ENCODE measurements around the gene RHD. TPM values are rescaled to one million over a fixed set of nuclear protein-coding genes. Genes with fewer than 3 reads are reported as not detected.
"Not testable (repeated sequence)": the region's sequence is repeated elsewhere in the genome, so short reads cannot be mapped to it uniquely, and the experiment has no call there.

Gene RHD
- total RNA-seq, 2 experiments from 2014 or later = not detected

DNA sequence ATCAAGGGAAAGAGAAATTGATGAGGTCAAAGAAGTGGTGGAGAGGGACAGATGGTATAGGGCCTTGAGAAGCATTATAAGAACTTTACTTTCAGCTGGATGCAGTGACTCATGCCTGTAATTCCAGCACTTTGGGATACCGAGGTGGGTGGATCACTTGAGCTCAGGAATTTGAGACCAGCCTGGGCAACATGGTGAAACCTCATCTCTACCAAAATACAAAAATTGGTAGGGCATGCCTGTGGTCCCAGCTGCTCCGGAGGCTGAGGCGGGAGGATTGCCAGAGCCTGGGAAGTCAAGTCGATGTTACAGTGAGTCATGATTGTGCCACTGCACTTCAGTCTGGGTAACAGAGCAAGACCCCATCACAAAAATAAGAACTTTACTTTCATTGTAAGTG lies 71.6 kb downstream of the RHD start:
- Mint-ChIP-seq H3K27me3 (no peaks in the 10 kb centered on the region), H3K36me3 (peaks cover 22% of the 10 kb centered on the region), H3K9me3 (no peaks in the 10 kb centered on the region), H3K4me3 (no peak overlapping the region), H3K4me1 (ENCODE audit: low read depth) (peaks cover 33% of the 10 kb centered on the region), H3K27ac (no peak overlapping the region)
- POLR2A ChIA-PET = no interaction called here
- CTCF ChIA-PET = interaction anchor here (1.8 kb wide), 1 partner anchor 10 kb away, joined by 5 read pairs; no protein-coding TSS in a partner anchor
- intact Hi-C loops (cut with micrococcal nuclease) = no loop called here
- DNase-seq = no peak

DNA sequence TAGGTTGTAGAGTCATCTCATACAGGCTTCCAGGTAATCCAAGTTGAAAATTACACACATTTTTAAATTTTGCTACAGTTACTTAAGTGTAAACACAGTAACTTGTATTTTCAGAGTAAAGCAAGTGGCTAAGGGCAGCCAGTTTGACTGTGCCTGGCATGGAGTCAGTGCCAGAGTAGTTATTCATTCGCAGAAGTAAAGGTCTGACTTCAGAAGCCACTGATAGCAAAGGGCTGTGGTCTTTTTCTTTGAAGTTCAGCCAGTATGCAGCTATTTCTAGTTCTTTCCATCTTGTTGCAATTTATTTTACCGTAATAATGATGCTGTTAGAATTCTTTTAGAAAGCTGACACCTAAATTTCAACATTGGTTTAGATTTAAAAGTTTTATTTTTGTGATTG lies 75.2 kb downstream of the RHD start:
- no peak for DNase-seq
- ChIA-PET POLR2A (no interaction called here), CTCF (interaction anchor here (0.5 to 1.2 kb wide), 2 partner anchors 97 to 108 kb away, joined by 3 read pairs; no protein-coding TSS in a partner anchor)
- no peak overlapping the region for H3K4me3 Mint-ChIP-seq
- H3K27me3 Mint-ChIP-seq = no peaks in the 10 kb centered on the region
- H3K27ac Mint-ChIP-seq = no peak overlapping the region
- intact Hi-C loops (cut with micrococcal nuclease) = no loop called here
- no peaks in the 10 kb centered on the region for H3K9me3 Mint-ChIP-seq
- peaks cover 17% of the 10 kb centered on the region for H3K36me3 Mint-ChIP-seq
- H3K4me1 Mint-ChIP-seq (ENCODE audit: low read depth) = peaks cover 10% of the 10 kb centered on the region

DNA sequence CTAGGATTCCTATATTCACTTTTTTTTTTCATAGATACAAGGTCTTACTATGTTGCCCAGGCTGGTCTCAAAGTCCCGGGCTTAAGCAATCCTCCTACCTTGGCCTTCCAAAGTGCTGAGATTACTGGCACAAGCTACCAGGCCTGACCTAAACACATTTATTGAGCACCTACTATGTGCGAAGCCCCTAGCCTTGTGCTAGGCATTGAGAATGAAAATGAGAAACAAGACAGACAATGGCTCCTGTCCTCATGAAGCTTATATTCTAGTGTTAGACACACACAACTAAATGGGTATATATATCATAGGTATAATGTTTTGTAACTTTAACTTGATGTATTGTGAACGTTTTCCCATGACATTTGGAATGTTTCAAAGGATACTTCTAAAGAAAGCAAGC lies 77.3 kb downstream of the RHD start:
- Mint-ChIP-seq H3K36me3 (peaks cover 13% of the 10 kb centered on the region), H3K27me3 (no peaks in the 10 kb centered on the region), H3K4me3 (no peak overlapping the region), H3K9me3 (no peaks in the 10 kb centered on the region), H3K27ac (no peak overlapping the region), H3K4me1 (ENCODE audit: low read depth) (peaks cover 4% of the 10 kb centered on the region)
- CTCF ChIA-PET = no interaction called here
- no peak for DNase-seq
- POLR2A ChIA-PET = interaction anchor here (2.0 kb wide), 1 partner anchor 10 kb away, joined by 6 read pairs; no protein-coding TSS in a partner anchor
- intact Hi-C loops (cut with micrococcal nuclease) = no loop called here

DNA sequence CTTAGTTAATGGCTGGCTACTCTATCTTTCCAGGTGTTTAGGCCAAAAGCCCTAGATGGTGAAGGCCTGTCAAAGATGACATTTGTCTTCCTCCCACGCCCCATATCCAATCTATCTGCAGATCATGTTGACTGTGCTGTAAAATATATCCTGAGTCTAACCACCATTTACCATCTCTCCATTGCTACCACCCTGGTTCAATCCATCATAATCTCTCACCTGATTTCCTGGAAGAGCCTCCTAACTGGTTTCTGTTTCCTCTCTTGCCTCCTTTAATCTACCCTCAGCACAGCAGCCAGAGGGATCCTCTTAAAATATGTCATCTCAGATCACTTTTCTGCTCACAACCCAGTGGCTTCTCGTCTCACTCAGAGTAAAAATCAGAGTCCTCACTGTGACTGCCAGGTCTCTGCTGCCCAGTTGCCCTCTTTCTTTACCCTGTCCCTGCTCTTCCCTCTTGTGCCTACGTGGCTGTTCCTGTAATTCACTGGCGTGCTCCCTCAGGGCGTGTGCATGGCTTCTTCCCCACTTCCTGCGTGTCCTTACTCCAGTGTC lies 83.6 kb downstream of the RHD start:
- CTCF ChIA-PET = interaction anchor here (0.8 kb wide), 1 partner anchor 88 kb away, joined by 4 read pairs; no protein-coding TSS in a partner anchor

DNA sequence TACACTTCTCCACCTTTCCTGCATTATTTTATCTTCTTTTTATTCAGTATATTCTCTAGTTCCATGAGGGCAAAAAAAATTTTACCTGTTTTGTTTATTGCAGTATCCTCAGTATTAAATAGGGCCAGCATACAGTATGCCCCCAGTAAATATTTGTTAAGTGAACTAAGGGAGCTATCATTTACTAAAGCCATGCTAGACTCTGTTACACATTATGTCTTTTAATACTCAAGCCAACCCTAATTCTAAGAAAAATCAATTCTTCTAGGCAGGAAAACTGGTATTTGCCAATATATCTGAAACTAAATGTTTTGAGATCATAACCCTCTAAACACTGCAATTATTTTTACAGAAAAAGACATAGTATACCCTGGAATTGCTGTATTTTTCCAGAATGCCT lies 84.1 kb downstream of the RHD start:
- intact Hi-C loops (cut with micrococcal nuclease) = loop anchor here (5.0 kb wide), 1 partner anchor 114 kb away; no protein-coding TSS in a partner anchor
- Mint-ChIP-seq H3K9me3 (no peaks in the 10 kb centered on the region), H3K36me3 (peaks cover 24% of the 10 kb centered on the region), H3K4me3 (no peak overlapping the region), H3K27me3 (no peaks in the 10 kb centered on the region), H3K27ac (peak overlapping the region; percentile 77), H3K4me1 (ENCODE audit: low read depth) (peaks cover 31% of the 10 kb centered on the region)
- ChIA-PET CTCF (interaction anchor here (0.8 kb wide), 1 partner anchor 88 kb away, joined by 4 read pairs; no protein-coding TSS in a partner anchor), POLR2A (no interaction called here)
- DNase-seq = no peak

More for the DNA sequence above, 83.6 kb downstream of the RHD start:
- no peaks in the 10 kb centered on the region for H3K27me3 Mint-ChIP-seq
- POLR2A ChIA-PET = no interaction called here
- H3K27ac Mint-ChIP-seq = peak overlapping the region; percentile 77
- H3K36me3 Mint-ChIP-seq = peaks cover 19% of the 10 kb centered on the region
- H3K4me3 Mint-ChIP-seq = no peak overlapping the region
- peaks cover 29% of the 10 kb centered on the region for H3K4me1 Mint-ChIP-seq (ENCODE audit: low read depth)
- H3K9me3 Mint-ChIP-seq = no peaks in the 10 kb centered on the region
- DNase-seq = no peak
- intact Hi-C loops (cut with micrococcal nuclease) = loop anchor here (5.0 kb wide), 1 partner anchor 114 kb away; no protein-coding TSS in a partner anchor

DNA sequence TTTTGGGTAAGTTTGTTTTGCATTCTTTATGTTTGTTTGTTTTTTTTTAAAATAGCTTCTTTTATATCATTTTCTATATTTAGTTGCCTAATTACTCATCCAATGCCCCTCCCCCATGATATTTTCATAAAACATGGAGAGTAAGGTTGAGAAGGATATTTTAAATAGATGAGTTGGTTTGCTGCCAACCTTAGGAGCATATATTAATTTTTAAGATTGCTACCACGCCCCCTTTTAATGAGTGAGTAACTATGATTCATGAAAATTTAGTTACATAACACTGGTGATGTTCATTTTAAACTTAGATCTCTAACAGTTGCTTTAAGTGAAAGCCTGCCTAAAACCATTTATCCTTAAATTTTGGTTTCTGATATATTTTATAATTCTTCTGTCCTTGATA lies 84.5 kb downstream of the RHD start:
- no peak for DNase-seq
- Mint-ChIP-seq H3K36me3 (peaks cover 28% of the 10 kb centered on the region), H3K27me3 (no peaks in the 10 kb centered on the region), H3K4me1 (ENCODE audit: low read depth) (peaks cover 35% of the 10 kb centered on the region), H3K9me3 (no peaks in the 10 kb centered on the region), H3K27ac (peak overlapping the region; percentile 82), H3K4me3 (no peak overlapping the region)
- ChIA-PET POLR2A (no interaction called here), CTCF (interaction anchor here (0.8 kb wide), 1 partner anchor 89 kb away, joined by 4 read pairs; no protein-coding TSS in a partner anchor)
- intact Hi-C loops (cut with micrococcal nuclease) = loop anchor here (5.0 kb wide), 1 partner anchor 115 kb away; no protein-coding TSS in a partner anchor

DNA sequence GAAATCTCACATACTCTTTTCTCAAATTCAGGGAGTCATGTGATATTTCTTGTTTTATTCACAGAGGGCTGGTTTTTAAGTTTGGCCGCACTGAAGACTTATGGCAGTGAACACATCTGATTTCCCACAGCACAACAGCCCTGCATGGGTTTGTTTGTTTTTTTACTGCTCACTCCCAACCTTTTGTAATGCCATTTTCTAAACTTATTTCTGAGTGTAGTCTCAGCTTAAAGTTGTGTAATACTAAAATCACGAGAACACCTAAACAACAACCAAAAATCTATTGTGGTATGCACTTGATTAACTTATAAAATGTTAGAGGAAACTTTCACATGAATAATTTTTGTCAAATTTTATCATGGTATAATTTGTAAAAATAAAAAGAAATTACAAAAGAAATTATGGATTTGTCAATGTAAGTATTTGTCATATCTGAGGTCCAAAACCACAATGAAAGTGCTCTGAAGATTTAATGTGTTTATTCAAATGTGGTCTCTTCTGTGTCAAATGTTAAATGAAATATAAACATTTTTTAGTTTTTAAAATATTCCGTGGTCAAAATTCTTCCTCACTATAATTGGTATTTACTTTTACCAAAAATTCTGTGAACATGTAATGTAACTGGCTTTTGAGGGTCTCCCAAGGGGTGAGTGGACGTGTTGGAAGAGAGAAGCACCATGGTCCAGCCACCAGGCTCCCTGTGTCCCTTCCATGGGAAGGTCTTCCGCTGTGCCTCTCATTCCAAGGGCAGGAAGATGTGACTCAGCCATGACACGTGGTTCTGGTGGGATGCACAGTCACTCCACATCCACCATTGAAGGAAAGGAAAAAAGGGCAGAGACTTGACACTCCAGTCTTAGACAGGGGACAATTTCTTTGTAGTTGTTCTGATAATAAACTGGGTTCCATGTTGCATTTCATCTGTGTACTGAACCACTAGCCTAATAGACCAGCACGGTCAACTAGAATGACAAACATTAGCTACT lies 88.6 kb downstream of the RHD start:
- Mint-ChIP-seq H3K4me3 (no peak overlapping the region), H3K27me3 (no peaks in the 10 kb centered on the region), H3K9me3 (no peaks in the 10 kb centered on the region), H3K4me1 (ENCODE audit: low read depth) (peaks cover 30% of the 10 kb centered on the region), H3K27ac (peak overlapping the region; percentile 33), H3K36me3 (peaks cover 26% of the 10 kb centered on the region)
- ChIA-PET CTCF (interaction anchor here (0.8 kb wide), 1 partner anchor 9 kb away, joined by 3 read pairs; no protein-coding TSS in a partner anchor), POLR2A (no interaction called here)
- no peak for DNase-seq
- intact Hi-C loops (cut with micrococcal nuclease) = no loop called here

DNA sequence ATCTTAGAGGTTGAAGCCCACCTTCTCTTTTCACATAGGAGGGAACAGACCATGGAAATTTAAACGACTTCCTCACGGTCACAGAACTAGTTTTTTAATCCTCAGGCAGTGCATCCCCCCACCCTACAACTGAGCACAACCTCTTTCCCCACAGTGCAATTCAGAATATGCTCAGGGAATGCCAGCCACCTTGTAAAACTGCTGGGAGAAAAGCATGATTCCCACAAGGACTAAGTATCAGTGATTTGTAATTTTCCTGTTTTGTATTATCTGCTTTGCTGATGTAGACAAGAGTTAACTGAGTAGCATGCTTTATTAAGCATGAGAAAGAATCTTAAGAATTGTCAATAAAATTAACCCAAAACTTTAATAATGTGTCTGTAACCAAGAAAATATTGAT lies 89.6 kb downstream of the RHD start:
- Mint-ChIP-seq H3K4me1 (ENCODE audit: low read depth) (peaks cover 20% of the 10 kb centered on the region), H3K36me3 (peaks cover 26% of the 10 kb centered on the region), H3K9me3 (no peaks in the 10 kb centered on the region), H3K27me3 (no peaks in the 10 kb centered on the region), H3K4me3 (no peak overlapping the region), H3K27ac (peak overlapping the region; percentile 21)
- CTCF ChIA-PET = no interaction called here
- DNase-seq = no peak
- intact Hi-C loops (cut with micrococcal nuclease) = no loop called here
- POLR2A ChIA-PET = no interaction called here

DNA sequence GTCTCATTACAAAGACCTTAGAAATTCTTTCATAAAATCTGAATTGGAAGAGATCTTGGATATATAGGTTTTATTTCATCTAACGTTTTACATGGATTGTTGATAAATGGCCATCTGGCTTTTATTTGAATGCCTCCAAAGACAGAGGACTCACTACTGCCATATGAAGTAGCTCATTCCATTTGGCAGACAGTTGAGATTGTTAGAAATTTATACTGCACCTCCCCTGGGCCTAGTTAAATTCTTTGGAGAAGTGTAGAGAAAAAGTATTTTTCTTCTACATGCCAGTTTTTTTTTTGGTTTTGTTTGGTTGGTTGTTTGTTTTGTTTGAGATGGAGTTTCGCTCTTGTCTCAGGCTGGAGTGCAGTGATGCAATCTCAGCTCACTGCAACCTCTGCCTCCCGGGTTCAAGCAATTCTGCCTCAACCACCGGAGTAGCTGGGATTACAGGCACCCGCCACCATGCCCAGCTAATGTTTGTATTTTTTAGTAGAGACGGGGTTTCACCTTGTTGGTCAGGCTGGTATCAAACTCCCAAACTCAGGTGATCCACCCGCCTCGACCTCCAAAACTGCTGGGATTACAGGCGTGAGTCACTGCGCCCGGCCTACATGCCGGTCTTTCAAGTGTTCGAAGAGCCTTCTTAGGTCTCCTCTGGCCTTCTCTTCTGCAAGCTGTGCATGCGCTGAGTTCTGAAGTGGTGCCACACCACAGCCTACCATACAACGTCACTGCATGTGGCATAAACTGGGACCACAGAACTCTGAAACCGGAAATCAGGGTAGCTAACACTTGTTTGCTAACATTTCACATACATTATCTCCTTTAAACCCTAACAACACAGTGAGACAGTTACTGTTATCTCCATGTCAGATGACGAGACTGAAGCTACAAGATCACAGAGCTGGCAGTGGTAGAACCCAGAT lies 90.6 kb downstream of the RHD start:
- intact Hi-C loops (cut with micrococcal nuclease); POLR2A ChIA-PET; H3K9me3 Mint-ChIP-seq; H3K4me3 Mint-ChIP-seq; H3K27me3 Mint-ChIP-seq; H3K27ac Mint-ChIP-seq; DNase-seq; CTCF ChIA-PET: not testable (repeated sequence)
- H3K36me3 Mint-ChIP-seq = peaks cover 21% of the 10 kb centered on the region
- H3K4me1 Mint-ChIP-seq (ENCODE audit: low read depth) = peaks cover 12% of the 10 kb centered on the region

DNA sequence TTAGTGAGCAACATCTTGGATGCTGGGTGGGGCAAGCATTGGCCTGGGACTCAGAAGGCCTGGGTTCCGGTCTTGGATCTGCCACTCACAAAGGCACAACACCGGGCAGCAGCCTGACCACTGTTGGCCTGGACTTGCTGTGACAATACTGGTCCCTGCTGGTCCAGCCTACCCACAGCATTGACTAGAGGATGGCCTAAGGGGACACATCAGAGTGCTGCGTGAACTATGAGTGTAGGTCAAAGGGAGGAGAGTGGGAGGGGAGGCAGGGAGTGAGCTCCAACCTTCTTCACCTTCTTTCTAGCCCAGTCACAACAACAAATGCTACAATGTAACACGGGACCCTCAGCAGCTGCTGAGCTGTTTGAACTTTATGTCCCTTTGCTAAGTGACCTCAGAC lies 96.9 kb downstream of the RHD start:
- Mint-ChIP-seq H3K27me3 (no peaks in the 10 kb centered on the region), H3K27ac (no peak overlapping the region), H3K9me3 (no peaks in the 10 kb centered on the region), H3K4me3 (no peak overlapping the region), H3K4me1 (ENCODE audit: low read depth) (no peaks in the 10 kb centered on the region), H3K36me3 (no peaks in the 10 kb centered on the region)
- CTCF ChIA-PET = interaction anchor here (0.7 kb wide), 1 partner anchor 9 kb away, joined by 3 read pairs; no protein-coding TSS in a partner anchor
- intact Hi-C loops (cut with micrococcal nuclease) = no loop called here
- no peak for DNase-seq
- POLR2A ChIA-PET = no interaction called here

DNA sequence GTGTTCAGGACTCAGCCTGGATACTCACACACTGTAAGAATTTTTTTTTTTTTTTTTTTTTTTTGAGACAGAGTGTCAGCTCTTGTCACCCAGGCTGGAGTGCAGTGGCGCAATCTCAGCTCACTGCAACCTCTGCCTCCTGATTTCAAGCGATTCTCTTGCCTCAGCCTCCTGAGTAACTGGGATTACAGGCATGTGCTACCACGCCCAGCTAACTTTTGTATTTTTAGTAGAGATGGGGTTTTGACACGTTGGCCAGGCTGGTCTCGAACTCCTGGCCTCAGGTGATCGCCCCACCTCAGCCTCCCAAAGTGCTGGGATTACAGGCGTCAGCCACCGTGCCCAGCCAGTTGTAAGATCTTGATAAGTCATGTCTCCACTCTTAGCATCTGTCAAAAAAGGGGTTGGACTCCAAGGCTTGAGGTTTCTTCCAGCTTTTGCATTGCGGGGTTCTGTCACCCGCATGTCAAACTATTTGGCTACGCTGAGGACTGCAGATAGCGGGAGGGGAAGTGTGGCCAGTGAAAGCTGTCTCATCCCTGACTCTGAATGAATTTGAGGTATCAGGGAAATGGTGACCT lies 97.5 kb downstream of the RHD start:
- POLR2A ChIA-PET; DNase-seq; H3K36me3 Mint-ChIP-seq; H3K27ac Mint-ChIP-seq; H3K4me1 Mint-ChIP-seq (ENCODE audit: low read depth); intact Hi-C loops (cut with micrococcal nuclease); H3K27me3 Mint-ChIP-seq; H3K9me3 Mint-ChIP-seq; H3K4me3 Mint-ChIP-seq: not testable (repeated sequence)
- CTCF ChIA-PET = interaction anchor here (0.7 kb wide), 1 partner anchor 9 kb away, joined by 3 read pairs; no protein-coding TSS in a partner anchor

Data from activated CD4-positive, alpha-beta memory T cell treated with anti-CD3 and anti-CD28 coated beads for 36 hours (primary cell).